Retinal pigment epithelial cell (primary cell): Measurements from ENCODE around the gene CPNE7.

Experiments used
- DNase-seq: peaks from one replicate; pipeline ENCODE4 v3.0.0-alpha.2; 2010; ENCODE audit warnings: low read depth
- H3K4me3 ChIP-seq: 2 replicates; pipeline ENCODE4 v1.5.1; 2011; ENCODE audit warnings: mild to moderate bottlenecking, low read length, control low read depth, moderate library complexity
- TF ChIP-seq, protein P1 (sequence below): conservative IDR thresholded peaks from 2 replicates; pipeline ENCODE4 v1.5.1; 2011; ENCODE audit warnings: low read depth, low read length, control low read depth, inconsistent platforms

The CPNE7 gene

GRCh38 chr16:89536886-89537548, 38.5 kb upstream of the CPNE7 start:
- H3K4me3 ChIP-seq, result no peak overlapping the region
- no peak for DNase-seq
- TF ChIP-seq, protein P1, sequence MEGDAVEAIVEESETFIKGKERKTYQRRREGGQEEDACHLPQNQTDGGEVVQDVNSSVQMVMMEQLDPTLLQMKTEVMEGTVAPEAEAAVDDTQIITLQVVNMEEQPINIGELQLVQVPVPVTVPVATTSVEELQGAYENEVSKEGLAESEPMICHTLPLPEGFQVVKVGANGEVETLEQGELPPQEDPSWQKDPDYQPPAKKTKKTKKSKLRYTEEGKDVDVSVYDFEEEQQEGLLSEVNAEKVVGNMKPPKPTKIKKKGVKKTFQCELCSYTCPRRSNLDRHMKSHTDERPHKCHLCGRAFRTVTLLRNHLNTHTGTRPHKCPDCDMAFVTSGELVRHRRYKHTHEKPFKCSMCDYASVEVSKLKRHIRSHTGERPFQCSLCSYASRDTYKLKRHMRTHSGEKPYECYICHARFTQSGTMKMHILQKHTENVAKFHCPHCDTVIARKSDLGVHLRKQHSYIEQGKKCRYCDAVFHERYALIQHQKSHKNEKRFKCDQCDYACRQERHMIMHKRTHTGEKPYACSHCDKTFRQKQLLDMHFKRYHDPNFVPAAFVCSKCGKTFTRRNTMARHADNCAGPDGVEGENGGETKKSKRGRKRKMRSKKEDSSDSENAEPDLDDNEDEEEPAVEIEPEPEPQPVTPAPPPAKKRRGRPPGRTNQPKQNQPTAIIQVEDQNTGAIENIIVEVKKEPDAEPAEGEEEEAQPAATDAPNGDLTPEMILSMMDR, result no peak

DNA sequence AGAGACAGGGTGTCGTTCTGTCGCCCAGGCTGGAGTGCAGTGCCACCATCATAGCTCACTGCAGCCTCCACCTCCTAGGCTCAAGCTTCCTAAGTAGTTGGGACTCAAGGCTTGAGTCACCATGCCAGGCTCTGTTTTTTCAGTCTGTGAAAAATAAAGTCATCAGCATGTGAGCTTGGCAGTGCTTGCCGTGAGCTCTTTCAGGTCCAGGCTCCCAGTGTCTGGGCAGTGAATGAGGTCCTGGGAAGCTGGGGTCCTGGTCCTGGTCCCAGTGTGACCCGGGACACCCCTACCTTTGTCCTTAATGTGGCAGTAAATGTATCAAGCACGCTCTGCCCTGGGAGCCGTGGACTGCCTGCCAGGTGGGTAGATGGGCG, 38.0 kb upstream of the CPNE7 start:
- DNase-seq, result no peak
- H3K4me3 ChIP-seq, result no peak overlapping the region
- TF ChIP-seq, protein P1, result no peak

- H3K4me3 ChIP-seq, result no peak overlapping the region
- no peak for DNase-seq
- TF ChIP-seq, protein P1, result no peak
These were observed 37.3 kb upstream of the CPNE7 start for GRCh38 chr16:89538286-89538685.

DNA sequence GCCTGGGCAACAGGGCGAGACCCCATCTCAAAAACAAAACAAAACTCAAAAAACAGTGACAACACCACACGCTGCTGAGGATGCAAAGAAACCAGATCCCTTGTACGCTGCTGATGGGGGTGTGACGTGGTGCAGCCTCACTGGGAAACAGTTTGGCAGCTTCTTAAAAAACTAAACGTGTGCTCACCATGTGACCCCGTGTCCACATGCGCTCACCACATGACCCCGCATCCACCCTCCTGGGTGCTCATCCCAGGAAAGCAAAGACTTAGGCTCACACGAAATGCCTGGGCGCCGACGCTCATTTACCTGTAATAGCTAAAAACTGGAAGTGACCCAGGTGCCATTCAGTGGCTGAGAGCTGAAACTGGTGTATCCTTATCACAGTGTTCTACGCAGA, 35.0 kb upstream of the CPNE7 start:
- no peak for DNase-seq
- TF ChIP-seq, protein P1, result no peak
- H3K4me3 ChIP-seq, result no peak overlapping the region

DNA sequence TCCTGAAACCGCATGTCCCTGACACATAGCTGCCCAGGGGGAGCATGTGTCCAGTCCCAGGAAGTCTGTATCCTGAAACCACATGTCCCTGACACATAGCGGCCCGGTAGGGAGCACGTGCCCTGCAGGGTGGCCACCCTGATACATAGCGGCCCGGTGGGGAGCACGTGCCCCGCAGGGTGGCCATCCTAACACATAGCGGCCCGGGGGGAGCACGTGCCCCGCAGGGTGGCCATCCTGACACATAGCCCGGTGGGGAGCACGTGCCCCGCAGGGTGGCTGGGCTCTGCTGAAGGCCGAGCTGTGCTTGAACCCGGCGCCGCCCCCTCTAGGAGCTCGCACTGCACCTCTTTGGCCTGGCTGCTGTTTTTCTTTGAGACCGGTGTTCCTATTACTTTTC, 33.8 kb upstream of the CPNE7 start:
- DNase-seq, result no peak
- TF ChIP-seq, protein P1, result no peak
- H3K4me3 ChIP-seq, result no peak overlapping the region

DNA sequence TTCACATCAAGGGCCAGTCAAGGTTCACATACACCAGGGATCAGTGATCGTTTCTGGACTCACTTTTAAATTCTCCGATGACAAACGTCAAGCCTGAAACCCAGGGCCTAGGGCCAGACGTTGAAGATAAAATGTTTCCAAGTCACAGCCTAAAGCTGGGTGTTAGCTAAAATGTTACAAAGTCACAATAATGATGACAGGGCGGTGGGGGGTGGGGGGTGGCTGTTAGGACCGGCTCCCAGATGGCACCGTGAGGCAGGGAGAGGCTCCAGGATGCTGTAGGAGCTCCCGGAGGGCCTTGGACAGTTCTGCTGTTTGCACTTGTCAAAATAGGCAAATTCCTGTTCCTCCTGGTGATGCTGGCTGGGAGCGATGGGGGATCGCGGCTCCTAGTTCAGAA, 31.4 kb upstream of the CPNE7 start:
- no peak for DNase-seq
- TF ChIP-seq, protein P1, result no peak
- H3K4me3 ChIP-seq, result no peak overlapping the region

DNA sequence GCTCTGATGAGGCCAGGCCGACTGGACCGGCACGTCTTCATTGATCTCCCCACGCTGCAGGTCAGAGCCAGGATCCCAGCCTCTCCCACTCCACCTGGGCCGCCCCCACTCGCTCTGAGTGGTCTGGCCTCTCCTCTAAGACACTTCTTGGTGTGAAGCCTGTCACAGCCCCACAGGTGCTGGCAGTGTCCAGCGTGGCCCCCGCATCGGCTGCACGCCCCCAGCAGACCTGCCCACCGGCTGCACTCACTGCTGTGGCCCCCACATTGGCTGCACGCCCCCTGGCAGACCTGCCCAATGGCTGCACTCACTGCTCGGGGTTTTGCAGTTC, 30.9 kb upstream of the CPNE7 start:
- H3K4me3 ChIP-seq, result no peak overlapping the region
- TF ChIP-seq, protein P1, result no peak
- DNase-seq, result no peak
